ENCODE data around the gene SFXN2. TPM values are rescaled to one million over a fixed set of nuclear protein-coding genes. Genes with fewer than 3 reads are reported as not detected.

The SFXN2 gene
- total and polyA plus RNA-seq, 2 experiments from 2014 or later: 5.7 to 6.2 TPM

DNA sequence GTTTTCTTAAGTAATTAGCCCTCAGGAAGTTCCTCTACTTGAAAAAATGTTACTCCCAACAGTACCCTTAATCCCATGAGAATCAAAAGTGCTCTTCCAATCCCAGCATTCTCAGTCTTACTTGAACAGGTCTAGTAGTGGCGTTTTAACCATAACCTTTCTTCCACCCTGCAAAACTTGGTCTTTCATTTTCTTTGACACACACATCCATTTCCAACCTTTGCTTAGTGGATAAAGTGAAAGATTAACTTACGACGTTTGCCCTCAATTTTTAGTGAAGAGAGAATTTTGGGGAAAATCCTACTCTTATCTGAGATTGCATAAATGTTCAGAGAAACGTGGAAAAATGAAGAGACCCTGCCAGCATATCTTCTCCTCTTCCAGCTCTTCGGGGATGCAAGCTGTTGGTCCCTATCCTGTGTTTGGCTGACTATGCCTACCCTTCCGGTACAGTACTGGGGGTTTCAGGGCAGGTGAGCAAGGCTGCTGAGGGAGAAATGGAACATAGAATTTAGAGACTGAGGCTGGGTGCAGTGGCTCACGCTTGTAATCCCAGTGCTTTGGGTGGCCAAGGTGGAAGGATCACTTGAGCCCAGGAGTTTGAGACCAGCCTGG lies 48.1 kb downstream of the SFXN2 start (continued):
- TF ChIP-seq ZNF462 (CRISPR knock-in tag; IDR thresholded peaks at IDR 0.05) (no peak), NANOG (IDR thresholded peaks at IDR 0.05; ENCODE audit: borderline replicate concordance) (no peak), CREB1 (CRISPR knock-in tag; IDR thresholded peaks at IDR 0.05; ENCODE audit: low read depth) (no peak)
- TF ChIP-seq, protein P1, sequence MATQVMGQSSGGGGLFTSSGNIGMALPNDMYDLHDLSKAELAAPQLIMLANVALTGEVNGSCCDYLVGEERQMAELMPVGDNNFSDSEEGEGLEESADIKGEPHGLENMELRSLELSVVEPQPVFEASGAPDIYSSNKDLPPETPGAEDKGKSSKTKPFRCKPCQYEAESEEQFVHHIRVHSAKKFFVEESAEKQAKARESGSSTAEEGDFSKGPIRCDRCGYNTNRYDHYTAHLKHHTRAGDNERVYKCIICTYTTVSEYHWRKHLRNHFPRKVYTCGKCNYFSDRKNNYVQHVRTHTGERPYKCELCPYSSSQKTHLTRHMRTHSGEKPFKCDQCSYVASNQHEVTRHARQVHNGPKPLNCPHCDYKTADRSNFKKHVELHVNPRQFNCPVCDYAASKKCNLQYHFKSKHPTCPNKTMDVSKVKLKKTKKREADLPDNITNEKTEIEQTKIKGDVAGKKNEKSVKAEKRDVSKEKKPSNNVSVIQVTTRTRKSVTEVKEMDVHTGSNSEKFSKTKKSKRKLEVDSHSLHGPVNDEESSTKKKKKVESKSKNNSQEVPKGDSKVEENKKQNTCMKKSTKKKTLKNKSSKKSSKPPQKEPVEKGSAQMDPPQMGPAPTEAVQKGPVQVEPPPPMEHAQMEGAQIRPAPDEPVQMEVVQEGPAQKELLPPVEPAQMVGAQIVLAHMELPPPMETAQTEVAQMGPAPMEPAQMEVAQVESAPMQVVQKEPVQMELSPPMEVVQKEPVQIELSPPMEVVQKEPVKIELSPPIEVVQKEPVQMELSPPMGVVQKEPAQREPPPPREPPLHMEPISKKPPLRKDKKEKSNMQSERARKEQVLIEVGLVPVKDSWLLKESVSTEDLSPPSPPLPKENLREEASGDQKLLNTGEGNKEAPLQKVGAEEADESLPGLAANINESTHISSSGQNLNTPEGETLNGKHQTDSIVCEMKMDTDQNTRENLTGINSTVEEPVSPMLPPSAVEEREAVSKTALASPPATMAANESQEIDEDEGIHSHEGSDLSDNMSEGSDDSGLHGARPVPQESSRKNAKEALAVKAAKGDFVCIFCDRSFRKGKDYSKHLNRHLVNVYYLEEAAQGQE (IDR thresholded peaks at IDR 0.05; ENCODE audit: unreplicated experiment): no peak

Measured in GM23338 (cell line).